ENCODE results near the gene KDM1B.
A peak's percentile ranks its signal among the peaks of the same experiment; 100 is the strongest.

KDM1B gene

DNA sequence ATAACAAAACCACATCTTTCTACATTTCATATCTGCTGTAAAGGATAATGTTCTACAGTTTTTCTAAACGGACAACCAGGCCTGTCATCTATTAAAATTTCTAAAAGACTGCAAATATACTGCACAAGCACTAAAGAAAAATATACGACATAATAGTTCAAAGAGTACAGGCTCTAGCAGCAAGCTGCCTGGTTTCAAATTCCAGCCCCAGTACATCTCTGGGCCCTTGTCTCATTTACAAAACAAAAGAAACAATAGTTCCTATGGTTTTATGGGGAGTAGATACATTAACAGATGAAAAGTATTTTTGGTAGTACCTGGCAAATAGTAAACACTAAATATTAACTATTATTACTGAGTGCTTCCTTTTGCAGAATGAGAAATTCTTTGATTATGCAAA, 85.0 kb downstream of the KDM1B start:
- DNase-seq = no peak

DNA sequence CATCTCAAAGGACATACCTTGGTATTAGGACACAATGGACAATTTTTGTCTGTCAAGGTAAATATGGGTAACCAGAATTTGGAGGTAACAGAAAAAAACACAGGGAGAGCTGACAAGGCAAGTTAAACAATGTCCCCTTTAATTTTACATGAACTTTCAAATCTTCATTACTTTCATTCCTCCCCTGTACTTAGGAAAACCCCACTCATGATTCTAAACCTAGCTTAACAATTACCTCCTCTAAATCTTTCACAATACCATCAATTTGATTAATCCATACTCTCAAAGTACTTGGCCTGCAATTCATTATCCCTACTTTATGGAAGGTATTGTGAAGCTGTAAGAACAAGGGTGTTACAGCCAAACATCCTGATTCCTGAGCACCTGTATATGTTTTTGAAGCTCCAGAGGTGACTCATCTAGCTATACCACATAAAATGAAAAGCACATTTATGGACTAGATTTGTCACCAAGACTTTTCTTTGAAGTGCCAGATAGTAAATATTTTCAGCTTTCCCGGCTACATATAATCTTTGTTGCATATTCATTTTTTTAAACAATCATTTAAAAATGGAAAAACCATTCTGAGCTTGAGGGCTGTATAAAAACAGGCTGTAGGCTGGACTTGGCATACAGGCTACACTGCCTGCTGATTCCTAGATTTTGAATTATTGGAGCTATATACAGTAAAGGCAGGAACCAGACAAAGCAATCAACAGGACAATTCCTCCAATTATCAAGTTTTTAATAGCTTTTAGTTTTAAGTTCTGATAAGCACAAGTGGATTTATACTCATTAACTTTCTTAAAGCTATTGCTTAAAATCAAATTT, 86.2 kb downstream of the KDM1B start:
- DNase-seq = no peak

DNA sequence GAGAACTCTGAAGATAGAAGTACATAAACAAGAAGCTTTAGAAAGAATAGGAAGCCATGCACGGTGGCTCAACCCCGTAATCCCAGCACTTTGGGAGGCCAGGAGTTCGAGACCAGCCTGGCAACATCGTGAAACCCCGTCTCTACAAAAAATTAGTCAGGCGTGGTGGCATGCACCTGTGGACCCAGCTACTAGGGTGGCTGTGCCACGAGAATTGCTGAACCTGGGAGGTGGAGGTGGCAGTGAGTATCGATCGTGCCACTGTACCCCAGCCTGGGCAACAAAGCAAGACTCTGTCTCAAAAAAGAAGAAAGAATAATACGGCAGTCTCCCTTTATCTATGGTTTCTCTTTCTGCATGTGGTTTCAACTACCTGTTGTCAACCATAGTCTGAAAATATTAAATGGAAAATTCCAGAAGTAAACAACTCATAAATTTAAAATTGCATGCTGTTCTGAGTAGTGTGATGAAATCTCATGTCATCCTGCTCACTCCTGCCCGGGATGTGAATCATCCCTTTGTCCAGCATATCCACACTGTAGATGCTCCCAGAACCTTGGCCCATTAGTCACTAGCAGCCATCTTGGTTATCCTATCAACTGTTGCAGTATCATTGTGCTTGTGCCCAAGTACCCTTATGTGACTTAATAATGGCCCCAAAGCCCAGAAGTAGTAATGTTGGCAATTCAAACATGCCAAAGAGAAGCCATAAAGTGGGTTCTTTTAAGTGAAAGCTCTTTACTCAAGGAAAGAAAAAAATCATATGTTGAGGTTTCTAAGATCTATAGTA, 87.0 kb downstream of the KDM1B start:
- no peak for DNase-seq

GRCh38 chr6:18243302-18243893, 88.2 kb downstream of the KDM1B start:
- no peak for DNase-seq

DNA sequence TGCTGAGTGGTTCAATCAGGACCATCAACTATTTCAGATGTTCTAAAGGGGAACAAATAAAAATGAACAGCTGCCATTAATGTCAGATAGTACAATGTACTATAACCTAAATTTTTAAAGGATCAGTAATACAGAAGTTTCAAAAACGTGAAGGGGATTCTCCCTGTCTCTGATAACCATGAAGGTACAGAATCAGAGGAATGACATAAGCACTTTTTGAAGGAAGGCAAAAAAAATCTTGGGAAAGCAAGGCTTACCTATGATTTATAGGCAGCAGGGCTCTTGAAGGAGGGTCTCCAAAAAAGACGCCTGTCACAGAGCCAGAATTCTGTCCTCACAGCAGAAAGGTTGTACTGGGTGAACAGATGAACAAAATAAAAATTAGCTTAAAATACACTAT, 89.0 kb downstream of the KDM1B start:
- DNase-seq = no peak

GRCh38 chr6:18245079-18245478, 89.9 kb downstream of the KDM1B start:
- DNase-seq = no peak

GRCh38 chr6:18245642-18246041, 90.4 kb downstream of the KDM1B start:
- DNase-seq = no peak

GRCh38 chr6:18246205-18246604, 91.0 kb downstream of the KDM1B start:
- no peak for DNase-seq

- DNase-seq = no peak
These were observed 91.8 kb downstream of the KDM1B start for GRCh38 chr6:18247002-18247401.

GRCh38 chr6:18248698-18249097, 93.5 kb downstream of the KDM1B start:
- no peak for DNase-seq

GRCh38 chr6:18249271-18249670, 94.0 kb downstream of the KDM1B start:
- DNase-seq = no peak

- no peak for DNase-seq
These were observed 98.4 kb downstream of the KDM1B start for GRCh38 chr6:18253635-18254034.

GRCh38 chr6:18254793-18255192, 99.6 kb downstream of the KDM1B start:
- no peak for DNase-seq

- no peak for DNase-seq
These were observed 104.6 kb downstream of the KDM1B start for GRCh38 chr6:18259675-18260447.

DNA sequence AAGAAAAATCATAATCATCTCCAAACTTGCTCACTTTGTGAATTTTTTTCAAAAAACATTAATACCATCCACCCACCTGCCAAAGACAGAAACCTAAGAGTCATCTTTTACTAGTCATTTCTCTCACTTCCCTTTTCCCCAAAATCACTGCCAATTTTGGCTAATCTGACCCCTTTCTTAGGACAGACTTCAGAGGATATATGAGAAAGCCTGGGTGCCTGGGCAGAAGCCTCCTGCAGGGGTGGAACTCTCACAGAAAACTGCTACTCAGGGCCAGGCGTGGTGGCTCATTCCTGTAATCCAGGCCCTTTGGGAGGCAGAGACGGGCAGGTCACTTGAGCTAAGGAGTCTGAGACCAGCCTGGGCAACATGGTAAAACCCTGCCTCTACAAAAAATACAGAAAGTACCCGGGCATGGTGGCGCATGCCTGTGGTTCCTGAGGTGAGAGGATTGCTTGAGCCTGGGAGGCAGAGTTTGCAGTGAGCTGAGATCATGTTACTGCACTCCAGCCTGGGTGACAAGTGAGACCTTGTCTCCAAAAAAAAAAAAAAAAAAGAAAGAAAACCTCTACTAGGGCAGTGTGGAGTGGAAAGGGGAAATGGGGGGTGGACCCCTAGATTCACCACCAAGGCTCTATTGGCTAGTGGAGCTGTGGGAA, 105.4 kb downstream of the KDM1B start:
- DNase-seq = peak; percentile 63

DNA sequence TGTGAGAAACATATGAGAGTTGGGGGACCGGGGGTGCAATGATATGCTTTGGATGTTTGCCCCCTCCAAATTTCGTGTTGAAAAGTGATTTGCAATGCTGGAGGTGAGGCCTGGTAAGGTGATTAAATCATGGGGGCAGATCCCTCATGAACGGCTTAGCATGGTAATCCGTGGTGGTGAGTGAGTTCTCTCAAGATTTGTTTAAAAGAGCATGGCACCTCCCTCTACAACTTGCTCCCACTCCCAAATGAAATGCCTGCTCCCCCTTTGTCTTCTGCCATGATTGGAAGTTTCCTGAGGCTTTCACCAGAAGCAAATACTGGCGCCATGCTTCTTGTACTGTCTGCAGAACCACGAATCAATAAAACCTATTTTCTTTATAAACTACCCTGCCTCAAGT, 106.7 kb downstream of the KDM1B start:
- no peak for DNase-seq

DNA sequence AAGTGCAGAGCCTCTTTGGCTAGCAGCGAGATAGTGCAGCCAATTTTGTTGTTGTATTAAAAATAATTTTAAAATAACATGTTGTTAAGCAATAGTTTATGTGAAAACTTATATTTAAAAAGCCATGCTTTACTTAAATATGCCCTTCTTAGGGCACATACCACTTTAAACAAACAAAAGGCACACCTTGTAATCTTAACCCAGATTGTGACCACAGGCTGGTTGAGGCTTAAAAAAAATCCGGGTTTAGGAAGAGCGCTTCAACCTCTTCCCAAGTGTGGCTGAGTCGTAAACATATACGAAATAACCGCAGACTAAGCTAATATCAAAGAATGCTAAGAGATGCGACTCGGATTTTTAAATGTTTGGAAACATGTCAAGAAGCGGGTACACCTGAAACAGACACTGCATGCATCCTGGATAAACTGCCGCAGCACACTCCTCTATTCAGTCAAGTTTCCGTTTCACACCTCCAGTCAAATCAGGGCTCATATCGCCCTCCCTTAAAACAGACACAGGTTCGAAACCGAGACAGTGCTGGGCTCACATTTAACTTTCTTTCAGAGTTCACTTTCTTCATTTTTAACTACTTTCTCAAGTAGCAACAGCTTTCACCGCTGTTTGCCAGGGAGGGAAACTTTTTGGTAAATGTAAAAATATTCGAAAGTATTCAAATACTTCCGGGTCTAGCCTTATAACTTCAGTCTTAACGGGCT, 107.6 kb downstream of the KDM1B start:
- DNase-seq = peak; percentile 16

- DNase-seq = no peak
These were observed 108.4 kb downstream of the KDM1B start for GRCh38 chr6:18263418-18264218.

- DNase-seq = peak; percentile 75
These were observed 109.1 kb downstream of the KDM1B start, which contains the start of gene DEK for GRCh38 chr6:18264219-18264922. TSS of gene DEK (minus strand) at chr6:18264530. CDS start at chr6:18263987, 543 bp downstream.

GRCh38 chr6:18264923-18265377, 109.7 kb downstream of the KDM1B start:
- no peak for DNase-seq
